Heart right ventricle (tissue), 16 donors: ENCODE measurements around the gene VAC14. TPM values are rescaled to one million over a fixed set of nuclear protein-coding genes. Genes with fewer than 3 reads are reported as not detected.
A peak's percentile ranks its signal among the peaks of the same experiment; 100 is the strongest.

Source experiments
- ATAC-seq, 8 donors: fragments of 200-7000 bp; cut with Tn5 transposase; one replicate each; pipeline ENCODE4 v1.9.1; 2020; ENCODE audit warnings: mild to moderate bottlenecking in 8 of 8, moderate library complexity in 8 of 8, moderate number of reproducible peaks in 1 of 8
- DNase-seq, 2 donors: peaks; one replicate each; pipeline ENCODE4 v3.0.0-alpha.2; 2020
- H3K27ac ChIP-seq, 10 donors: fragments of 200-600 bp; sonication (generic) in 2 of 10; one replicate each; pipeline versions ENCODE4 v1.5.0 to v1.8.0; 2020 to 2022; ENCODE audit warnings: mild to moderate bottlenecking in 3 of 10
- H3K27me3 ChIP-seq, 7 donors: fragments of 200-600 bp; one replicate each; pipeline ENCODE4 v1.8.0; 2021 to 2022; ENCODE audit warnings: mild to moderate bottlenecking in 2 of 7
- H3K36me3 ChIP-seq, 9 donors: fragments of 200-600 bp; sonication (generic) in 1 of 9; one replicate each; pipeline versions ENCODE4 v1.5.0 to v1.8.0; 2020 to 2022; ENCODE audit warnings: mild to moderate bottlenecking in 2 of 9
- H3K4me1 ChIP-seq, 9 donors: fragments of 200-600 bp; sonication (generic) in 1 of 9; one replicate each; pipeline versions ENCODE4 v1.5.0 to v1.8.0; 2020 to 2022; ENCODE audit warnings: mild to moderate bottlenecking in 4 of 9
- H3K4me3 ChIP-seq, 10 donors: fragments of 200-600 bp; sonication (generic) in 2 of 10; one replicate each; pipeline versions ENCODE4 v1.5.0 to v1.8.0; 2020 to 2022; ENCODE audit warnings: mild to moderate bottlenecking in 7 of 10, moderate library complexity in 2 of 10
- H3K9me3 ChIP-seq, 11 donors: fragments of 200-600 bp in 10 of 11; sonication (generic) in 2 of 11; one replicate each; pipeline versions ENCODE4 v1.5.0 to v1.8.0; 2013 to 2022; ENCODE audit warnings: mild to moderate bottlenecking in 2 of 11, control low read depth in 1 of 11, moderate library complexity in 1 of 11
- CTCF ChIP-seq, 9 donors: fragments of 200-600 bp; sonication (generic) in 2 of 9; IDR thresholded peaks; one replicate each; pipeline versions ENCODE4 v1.5.0 to v1.8.0; 2021 to 2022; ENCODE audit warnings: antibody characterized with exemption in 9 of 9, mild to moderate bottlenecking in 5 of 9, moderate library complexity in 1 of 9
- WGBS, 2 donors: extraction: QIAGEN DNeasy Blood & Tissue Kit; methylation state at CpG; one replicate each; pipeline ENCODE4 v1.1.7; 2013; ENCODE audit warnings: inconsistent platforms in 1 of 2; 5-methylcytosine and 5-hydroxymethylcytosine counted together
- intact Hi-C, 10 donors: fragments of 100-400 bp; cut with DNase I; formaldehyde crosslinking; loops; one replicate each; pipeline versions ENCODE4 v1.11.1 to v1.14.2; 2022
- polyA plus RNA-seq, 2 donors: library from polyadenylated mRNA; stranded (reverse); fragments of 200-250 nt; gene quantifications; one replicate each; pipeline ENCODE4 v1.2.3, GENCODE V29; 2013
- total RNA-seq, 10 donors: library from RNA; stranded (reverse); fragmentation: NEBNext Ultra II Directional in 3 of 10; extraction: Animal tissue kit (Norgen Biotek cat#: 25700) in 3 of 10; gene quantifications; one replicate each; pipeline versions ENCODE4 v1.2.1 to v1.2.4, GENCODE V29; 2021 to 2023
- donor health status: Arrhythmogenic right ventricular cardiomyopathy.
- donor health status: ischemic (EF 13 %, LVEDD 7.1; RV severe dilation, severe dysfunction).
- donor health status: healthy with polysubstance abuse.
- donor health status: DM: no; HTN: yes; CAD: no.
- donor health status: DM: no; HTN: no; CAD: no.
- donor health status: ischemic (EF 25% LVEDD 6.9; RV normal size, moderate dysfunction).
- donor health status: ischemic (EF 25% LVEDD 5.7; RV mildly dilated, moderate dysfunction).
- donor health status: healthy.
- donor health status: DM: yes; HTN: yes; CAD: no.
- donor health status: Ischemic cardiomyopathy.
- donor health status: ischemic (EF 35%, LVEDD 5.7; RV mildly dilated, moderate dysfunction).
- donor health status: nonischemic (EF 11% LVEDD 7.7; RV severe dilation, severe dysfunction).
- donor health status: DM: yes; HTN: yes; CAD: no.
- donor health status: PGD.
- donor health status: ischemic (EF 29% LVEDD 5.4; RV normal size, mild dysfunction).
- donor health status: nonischemic (EF 23%, LVEDD 6.1; RV moderate dilation, normal function).

Gene VAC14
- total and polyA plus RNA-seq, 12 donors, result 19.2 to 43.7 (median 23.2) TPM

- 80 to 81% methylated on average over 21 to 22 of the region's 22 CpGs for WGBS, 2 donors
- Histone ChIP-seq H3K36me3 (peaks cover 4 to 88% (median 66%) of the 10 kb centered on the region in 9 donors), H3K4me3 (no peak overlapping the region), H3K27ac (peak overlapping the region in 1 of 10 donors; percentile 22), H3K9me3 (peaks cover 0 to 7% (median 0%) of the 10 kb centered on the region in 11 donors), H3K27me3 (no peaks in the 10 kb centered on the region), H3K4me1 (peaks cover 0 to 33% (median 9%) of the 10 kb centered on the region in 9 donors)
- DNase-seq, result no peak
- ATAC-seq, result no peak
- intact Hi-C loops, result no loop called here
- TF ChIP-seq CTCF (IDR thresholded peaks at IDR 0.05), result no peak
Measured at GRCh38 chr16:70665806-70666735, 134.9 kb downstream of the VAC14 start.

GRCh38 chr16:70665113-70665694 lies 135.8 kb downstream of the VAC14 start:
- ATAC-seq, result no peak
- no peak for DNase-seq
- H3K9me3 ChIP-seq, result peaks cover 0 to 7% (median 0%) of the 10 kb centered on the region in 11 donors
- intact Hi-C loops, result no loop called here
- H3K27me3 ChIP-seq, result no peaks in the 10 kb centered on the region
- H3K4me1 ChIP-seq, result peaks cover 0 to 37% (median 9%) of the 10 kb centered on the region in 9 donors
- 89 to 94% methylated on average over 14 of the region's 14 CpGs for WGBS, 2 donors
- no peak overlapping the region for H3K27ac ChIP-seq
- H3K4me3 ChIP-seq, result no peak overlapping the region
- H3K36me3 ChIP-seq, result peaks cover 4 to 79% (median 59%) of the 10 kb centered on the region in 9 donors
- TF ChIP-seq CTCF (IDR thresholded peaks at IDR 0.05), result no peak

GRCh38 chr16:70664325-70665112 lies 136.4 kb downstream of the VAC14 start:
- ATAC-seq (peak in 1 of 8 donors; percentile 18), DNase-seq (no peak)
- no peaks in the 10 kb centered on the region for H3K27me3 ChIP-seq
- peaks cover 4 to 73% (median 52%) of the 10 kb centered on the region in 9 donors for H3K36me3 ChIP-seq
- 89 to 90% methylated on average over 39 of the region's 39 CpGs for WGBS, 2 donors
- no peak for TF ChIP-seq CTCF (IDR thresholded peaks at IDR 0.05)
- no peak overlapping the region for H3K4me3 ChIP-seq
- H3K4me1 ChIP-seq, result peaks cover 0 to 37% (median 9%) of the 10 kb centered on the region in 9 donors
- H3K27ac ChIP-seq, result no peak overlapping the region
- peaks cover 0 to 7% (median 0%) of the 10 kb centered on the region in 11 donors for H3K9me3 ChIP-seq
- intact Hi-C loops, result no loop called here
